Airway epithelial cell (primary cell): Measurements from ENCODE around the gene STIMATE. TPM values are rescaled to one million over a fixed set of nuclear protein-coding genes. Genes with fewer than 3 reads are reported as not detected.

Experiments used
- total RNA-seq: library from RNA; depleted of rRNA; stranded (reverse); fragments of >200 nt; gene quantifications from 2 replicates; pipeline ENCODE4 v1.2.3, GENCODE V29; 2015

Gene STIMATE
- total RNA-seq = 11.9 and 13.8 TPM in 2 replicates

DNA sequence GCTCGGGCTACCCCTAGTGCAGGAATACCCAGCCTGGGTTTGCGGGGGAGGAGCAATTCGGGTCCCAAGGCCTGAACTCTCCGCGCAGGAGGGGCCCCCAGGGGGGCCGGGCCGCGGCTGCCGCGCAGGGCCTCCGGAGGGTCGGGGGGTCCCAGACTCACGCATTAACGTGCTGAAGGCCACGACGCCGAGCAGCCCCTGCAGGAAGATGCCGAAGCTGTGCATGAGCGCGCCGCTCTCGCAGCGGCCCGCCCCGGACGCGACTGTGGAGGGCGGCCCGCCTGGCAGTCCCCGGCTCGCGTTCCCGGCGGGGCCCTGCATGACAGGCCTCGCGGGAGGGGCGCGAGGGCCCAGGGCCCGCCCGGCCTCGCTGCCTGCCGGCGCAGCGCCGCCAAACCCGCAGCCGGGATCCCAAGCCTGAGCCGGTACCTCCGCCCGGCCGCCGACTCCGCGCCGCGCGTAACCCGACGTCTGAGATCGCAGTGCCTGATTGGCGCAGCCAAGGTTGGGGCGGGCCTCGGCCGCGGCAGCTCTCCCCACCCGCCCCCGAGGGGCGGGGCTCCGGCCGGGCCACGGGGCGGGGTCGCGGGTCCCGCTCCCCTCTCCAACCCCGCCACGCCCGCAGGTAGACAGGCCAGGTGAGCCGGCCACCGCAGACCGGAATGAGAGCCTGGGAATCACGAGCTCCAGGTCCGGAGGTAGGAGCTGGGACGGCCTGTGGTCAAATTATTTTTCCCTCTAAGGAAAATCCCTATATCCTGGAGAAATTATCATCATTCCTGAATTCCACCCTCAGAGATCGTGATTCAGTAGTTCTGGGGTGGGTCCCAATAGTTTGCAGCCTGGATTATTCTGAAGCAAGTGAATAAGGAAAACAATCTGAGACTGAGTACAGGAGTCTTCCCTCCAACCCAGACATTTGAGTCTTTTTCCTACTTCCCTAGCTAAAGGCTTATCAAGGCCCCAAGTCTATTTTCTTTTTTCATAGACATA lies at the start of gene STIMATE:
TSS of gene STIMATE (minus strand) at position 419 of the 993 bp plus-strand sequence. CDS start at position 321, 98 bp downstream.

DNA sequence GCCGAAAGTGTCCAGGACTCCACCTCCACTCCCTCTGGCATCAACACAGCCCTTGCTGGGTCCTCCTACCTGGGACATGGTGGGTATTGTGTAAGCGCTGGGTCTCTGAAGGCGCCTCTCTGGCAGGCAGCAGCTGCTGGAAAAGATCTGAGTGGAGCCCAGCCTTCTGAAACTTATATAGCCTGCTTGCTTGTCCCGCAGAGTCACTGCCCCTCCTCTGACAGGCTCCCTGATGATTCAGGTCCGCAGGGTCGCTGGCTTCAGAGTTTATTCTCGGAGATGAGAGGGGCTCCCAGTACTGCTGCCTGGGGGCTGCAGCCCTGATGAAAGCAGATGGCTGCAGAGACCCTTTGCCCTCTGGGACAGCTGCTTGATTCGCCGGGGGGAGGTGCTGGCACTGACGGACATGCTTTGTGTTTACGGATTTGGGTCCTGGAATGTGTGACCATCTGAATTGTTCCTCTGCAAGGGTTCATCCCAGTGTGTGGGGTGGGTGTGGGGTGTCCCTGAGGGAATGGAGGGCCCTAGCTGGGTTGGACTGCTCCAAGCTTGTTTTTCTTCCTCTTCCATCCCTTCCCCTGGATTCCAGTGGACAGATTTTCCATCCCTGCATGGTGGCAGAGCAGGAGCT lies 62.4 kb downstream of the STIMATE start, which contains the start of gene MUSTN1:
TSS of gene MUSTN1 (minus strand) at position 149 of the 631 bp plus-strand sequence. CDS start at position 78, 71 bp downstream.

DNA sequence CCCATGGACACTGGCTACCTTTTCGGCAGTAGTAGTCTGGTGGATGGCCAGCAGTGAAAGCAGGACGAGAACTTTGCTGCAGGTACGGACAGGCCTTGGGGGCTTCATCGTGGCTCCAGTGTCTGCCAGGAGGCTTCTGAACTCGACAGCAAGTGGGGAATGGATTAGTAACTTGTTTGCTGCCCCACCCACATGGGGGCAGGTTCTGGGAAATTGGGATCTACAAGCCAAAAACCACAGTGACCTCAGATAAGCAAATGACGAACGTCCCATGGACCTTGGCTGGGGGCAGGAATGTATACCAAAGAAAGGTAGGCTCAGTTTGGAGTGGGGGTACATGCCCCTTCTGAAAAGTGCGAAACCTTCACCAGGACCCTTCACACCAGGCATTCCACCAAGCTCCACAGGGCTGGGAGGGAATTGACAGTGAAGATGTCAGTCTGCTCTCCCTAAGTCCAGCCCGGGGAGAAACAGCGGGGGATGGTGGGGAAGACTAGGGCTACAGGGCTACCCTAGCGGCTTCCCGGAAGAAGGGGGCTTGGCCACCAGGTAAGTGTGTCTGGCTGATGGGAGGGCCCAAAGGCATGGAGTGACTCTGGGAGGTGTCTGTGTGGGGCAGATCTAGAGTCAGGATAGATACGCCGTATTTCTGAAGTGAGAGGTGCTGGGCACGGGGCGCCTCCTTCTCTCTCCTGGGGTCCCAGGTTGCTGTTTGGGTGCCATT lies 66.7 kb downstream of the STIMATE start, which contains the start of gene ITIH4:
TSS of gene ITIH4 (minus strand) at position 138 of the 724 bp plus-strand sequence. CDS start at position 108, 30 bp downstream.

DNA sequence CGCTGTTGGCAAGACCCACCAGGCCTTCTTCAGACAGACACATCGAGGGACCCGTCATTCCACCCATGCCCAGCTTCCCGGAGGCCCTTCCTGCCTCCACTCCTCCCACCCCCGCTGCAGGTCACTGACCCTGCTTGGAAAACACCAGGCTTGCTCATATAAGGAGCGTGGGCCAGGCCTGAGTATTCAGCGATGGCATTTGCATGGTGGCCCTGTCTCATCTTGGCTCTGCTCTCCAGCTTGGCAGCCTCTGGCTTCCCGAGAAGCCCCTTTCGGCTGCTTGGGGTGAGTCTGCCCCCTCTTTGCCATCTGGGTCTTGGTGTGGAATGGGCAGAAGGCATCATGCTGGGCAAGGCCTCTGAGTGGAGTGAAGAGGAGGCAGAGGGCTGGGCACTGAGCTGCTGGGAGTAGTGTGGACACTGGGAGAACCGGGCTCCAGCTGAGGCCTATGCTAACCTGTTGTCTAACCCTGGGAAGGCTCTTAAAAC lies 102.7 kb downstream of the STIMATE start, which contains the start of gene ITIH3:
TSS of gene ITIH3 (plus strand) at position 185 of the 488 bp plus-strand sequence. CDS start at position 193, 8 bp downstream.

Other genes starting within 250 kb of the STIMATE start
- gene PBRM1, start 211.6 kb downstream of the STIMATE start, total RNA-seq = 25.2 and 41.5 TPM in 2 replicates
- 91.3 and 106 TPM in 2 replicates for gene GNL3, start 211.5 kb downstream of the STIMATE start, total RNA-seq
- 50.4 and 59.9 TPM in 2 replicates for gene GLT8D1, start 191.8 kb downstream of the STIMATE start, total RNA-seq
- gene SPCS1, start 191.4 kb downstream of the STIMATE start, total RNA-seq = 169 and 183 TPM in 2 replicates
- gene NEK4, start 126.6 kb downstream of the STIMATE start, total RNA-seq = 7.9 and 14.5 TPM in 2 replicates
- not detected in 2 replicates for gene ITIH1, start 119.9 kb downstream of the STIMATE start, total RNA-seq
- not detected in 2 replicates for gene ITIH3, start 102.8 kb downstream of the STIMATE start, total RNA-seq
- not detected in 2 replicates for gene ITIH4, start 66.9 kb downstream of the STIMATE start, total RNA-seq
- gene MUSTN1, start 62.5 kb downstream of the STIMATE start, total RNA-seq = 0.79 TPM in 1 of 2 replicates, not detected in the other
- 3.5 and 5.6 TPM in 2 replicates for gene SFMBT1, start 148.5 kb upstream of the STIMATE start, total RNA-seq
- gene RFT1, start 232.9 kb upstream of the STIMATE start, total RNA-seq = 21.0 and 28.8 TPM in 2 replicates